Activated CD4-positive, alpha-beta memory T cell treated with anti-CD3 and anti-CD28 coated beads for 36 hours (primary cell): ENCODE measurements around the gene CYP27B1. TPM values are rescaled to one million over a fixed set of nuclear protein-coding genes. Genes with fewer than 3 reads are reported as not detected.
"Not testable (repeated sequence)": the region's sequence is repeated elsewhere in the genome, so short reads cannot be mapped to it uniquely, and the experiment has no call there.

ENCODE experiments used
- CTCF ChIA-PET: fragments of 350-600 bp; sonication (Branson Sonifier 250); formaldehyde crosslinking; loops from one replicate; lab custom pipeline; 2021; ENCODE audit warnings: antibody characterized with exemption, inconsistent platforms; lab: Charles Lee
- POLR2A ChIA-PET: fragments of 350-600 bp; sonication (Branson Sonifier 250); formaldehyde crosslinking; loops from one replicate; lab custom pipeline; 2021; ENCODE audit warnings: antibody characterized with exemption; lab: Charles Lee
- DNase-seq: peaks from one replicate; pipeline ENCODE4 v3.0.0-alpha.2; 2020
- H3K27ac Mint-ChIP-seq: one replicate; pipeline ENCODE4 v1.8.0; 2021; ENCODE audit warnings: mixed read lengths
- H3K27me3 Mint-ChIP-seq: one replicate; pipeline ENCODE4 v1.8.0; 2021; ENCODE audit warnings: mixed read lengths
- H3K36me3 Mint-ChIP-seq: one replicate; pipeline ENCODE4 v1.8.0; 2021; ENCODE audit warnings: mixed read lengths
- H3K4me1 Mint-ChIP-seq: one replicate; pipeline ENCODE4 v1.8.0; 2021; ENCODE audit warnings: low read depth, mixed read lengths
- H3K4me3 Mint-ChIP-seq: one replicate; pipeline ENCODE4 v1.8.0; 2021; ENCODE audit warnings: mild to moderate bottlenecking, mixed read lengths
- H3K9me3 Mint-ChIP-seq: one replicate; pipeline ENCODE4 v1.8.0; 2021; ENCODE audit warnings: mixed read lengths
- intact Hi-C: fragments of 100-400 bp; cut with micrococcal nuclease; formaldehyde crosslinking; loops from one replicate; pipeline ENCODE4 v1.15.1; 2023
- total RNA-seq, 2 experiments: library from RNA; stranded (reverse); gene quantifications; one replicate each; pipeline ENCODE4 v1.2.3, GENCODE V29; 2021

CYP27B1 gene
- total RNA-seq, 2 experiments from 2014 or later: 7.1 to 8.2 TPM

GRCh38 chr12:57775044-57775443 lies 8.2 kb upstream of the CYP27B1 start:
- no peak overlapping the region for H3K27ac Mint-ChIP-seq
- no peaks in the 10 kb centered on the region for H3K9me3 Mint-ChIP-seq
- CTCF ChIA-PET: interaction anchor here (1.1 to 2.7 kb wide), 2 partner anchors 8 to 18 kb away, joined by 4 to 11 read pairs; no protein-coding TSS in a partner anchor
- H3K4me1 Mint-ChIP-seq: peaks cover 34% of the 10 kb centered on the region
- no peaks in the 10 kb centered on the region for H3K27me3 Mint-ChIP-seq
- DNase-seq: no peak
- POLR2A ChIA-PET: no interaction called here
- no peak overlapping the region for H3K4me3 Mint-ChIP-seq
- intact Hi-C loops: no loop called here
- H3K36me3 Mint-ChIP-seq: peaks cover 14% of the 10 kb centered on the region

GRCh38 chr12:57774634-57775033 lies 7.8 kb upstream of the CYP27B1 start:
- Mint-ChIP-seq H3K36me3 (peaks cover 17% of the 10 kb centered on the region), H3K4me1 (peaks cover 31% of the 10 kb centered on the region)
- H3K4me3 Mint-ChIP-seq, H3K27ac Mint-ChIP-seq, intact Hi-C loops, H3K9me3 Mint-ChIP-seq, H3K27me3 Mint-ChIP-seq, POLR2A ChIA-PET, DNase-seq: not testable (repeated sequence)
- CTCF ChIA-PET: interaction anchor here (1.1 to 2.7 kb wide), 3 partner anchors 9 to 28 kb away, joined by 3 to 11 read pairs (median 4); no protein-coding TSS in a partner anchor

- Mint-ChIP-seq H3K27ac (peak within 1 kb of the TSS; percentile 97), H3K36me3 (peaks cover 29% of the 10 kb centered on the region), H3K4me1 (peaks cover 22% of the 10 kb centered on the region), H3K4me3 (peak within 1 kb of the TSS; percentile 99), H3K27me3 (no peaks in the 10 kb centered on the region), H3K9me3 (no peaks in the 10 kb centered on the region)
- peak; percentile 64 for DNase-seq
- intact Hi-C loops: loop anchor here (1.0 to 2.0 kb wide), 3 partner anchors 10 to 74 kb away; partner anchors contain the start of genes CDK4, CTDSP2 and TSFM
- ChIA-PET CTCF (interaction anchor here (0.6 to 2.1 kb wide), 8 partner anchors 10 to 132 kb away, joined by 3 to 25 read pairs (median 4); partner anchors contain the start of genes OS9 and TSFM), POLR2A (interaction anchor here (0.5 to 1.6 kb wide), 10 partner anchors 9 to 1144 kb away, joined by 3 to 10 read pairs (median 4); partner anchors contain the start of genes ATP23, CDK4, MARCHF9 and TSFM)
Measured at GRCh38 chr12:57772429-57773322, 5.8 kb upstream of the CYP27B1 start, which contains the start of gene EEF1AKMT3. TSS of gene EEF1AKMT3 (plus strand) at chr12:57772614. CDS start at chr12:57772725, 111 bp downstream.

GRCh38 chr12:57771873-57772428 lies 5.1 kb upstream of the CYP27B1 start, which contains the start of gene METTL1:
TSS of gene METTL1 (minus strand) at chr12:57772105. CDS start at chr12:57772083, 22 bp downstream.
- H3K27ac Mint-ChIP-seq: peak within 1 kb of the TSS; percentile 97
- intact Hi-C loops: loop anchor here (1.0 to 2.0 kb wide), 3 partner anchors 10 to 75 kb away; partner anchors contain the start of genes CDK4, CTDSP2 and TSFM
- H3K36me3 Mint-ChIP-seq: peaks cover 29% of the 10 kb centered on the region
- ChIA-PET POLR2A (interaction anchor here (0.5 to 1.6 kb wide), 9 partner anchors 9 to 1144 kb away, joined by 3 to 10 read pairs (median 4); partner anchors contain the start of genes ATP23, CDK4, MARCHF9 and TSFM), CTCF (interaction anchor here (0.6 to 2.1 kb wide), 7 partner anchors 10 to 133 kb away, joined by 3 to 25 read pairs (median 3); partner anchors contain the start of genes OS9 and TSFM)
- H3K4me1 Mint-ChIP-seq: peaks cover 23% of the 10 kb centered on the region
- no peaks in the 10 kb centered on the region for H3K9me3 Mint-ChIP-seq
- H3K4me3 Mint-ChIP-seq: peak within 1 kb of the TSS; percentile 99
- peak; percentile 97 for DNase-seq
- H3K27me3 Mint-ChIP-seq: no peaks in the 10 kb centered on the region

GRCh38 chr12:57771236-57771872 lies 4.5 kb upstream of the CYP27B1 start:
- DNase-seq: peak; percentile 93
- Mint-ChIP-seq H3K36me3 (peaks cover 29% of the 10 kb centered on the region), H3K27ac (peak overlapping the region; percentile 97), H3K27me3 (no peaks in the 10 kb centered on the region), H3K4me3 (peak overlapping the region; percentile 99), H3K9me3 (no peaks in the 10 kb centered on the region), H3K4me1 (peaks cover 29% of the 10 kb centered on the region)
- ChIA-PET CTCF (interaction anchor here (0.7 to 2.1 kb wide), 6 partner anchors 11 to 125 kb away, joined by 3 to 25 read pairs (median 4); partner anchors contain the start of genes OS9 and TSFM), POLR2A (interaction anchor here (0.9 to 1.2 kb wide), 3 partner anchors 11 to 27 kb away, joined by 4 to 10 read pairs (median 6); partner anchors contain the start of genes MARCHF9, TSFM and TSPAN31)
- intact Hi-C loops: no loop called here

GRCh38 chr12:57770734-57771133 lies 3.9 kb upstream of the CYP27B1 start:
- Mint-ChIP-seq H3K9me3 (no peaks in the 10 kb centered on the region), H3K27ac (peak overlapping the region; percentile 97), H3K4me3 (peak overlapping the region; percentile 52), H3K4me1 (peaks cover 35% of the 10 kb centered on the region), H3K27me3 (peaks cover 2% of the 10 kb centered on the region), H3K36me3 (peaks cover 24% of the 10 kb centered on the region)
- DNase-seq: no peak
- ChIA-PET POLR2A (no interaction called here), CTCF (interaction anchor here (1.8 to 2.1 kb wide), 2 partner anchors 11 to 12 kb away, joined by 4 to 25 read pairs; partner anchors contain the start of gene TSFM)
- intact Hi-C loops: no loop called here

GRCh38 chr12:57769594-57769993 lies 2.7 kb upstream of the CYP27B1 start:
- Mint-ChIP-seq H3K4me1 (peaks cover 41% of the 10 kb centered on the region), H3K27ac (no peak overlapping the region), H3K4me3 (peak overlapping the region; percentile 9), H3K36me3 (peaks cover 22% of the 10 kb centered on the region), H3K27me3 (peaks cover 2% of the 10 kb centered on the region), H3K9me3 (no peaks in the 10 kb centered on the region)
- no peak for DNase-seq
- intact Hi-C loops: no loop called here
- ChIA-PET CTCF (interaction anchor here (1.8 kb wide), 1 partner anchor 10 kb away, joined by 4 read pairs; no protein-coding TSS in a partner anchor), POLR2A (no interaction called here)

GRCh38 chr12:57767876-57768275 lies 998 bp upstream of the CYP27B1 start:
- DNase-seq: no peak
- ChIA-PET CTCF (interaction anchor here (1.2 to 5.1 kb wide), 3 partner anchors 9 to 15 kb away, joined by 9 to 52 read pairs (median 9); partner anchors contain the start of gene TSFM), POLR2A (no interaction called here)
- Mint-ChIP-seq H3K27me3 (peaks cover 2% of the 10 kb centered on the region), H3K9me3 (no peaks in the 10 kb centered on the region), H3K36me3 (peaks cover 28% of the 10 kb centered on the region), H3K27ac (no peak overlapping the region), H3K4me1 (peaks cover 44% of the 10 kb centered on the region), H3K4me3 (no peak overlapping the region)
- intact Hi-C loops: no loop called here

GRCh38 chr12:57767305-57767698 lies 424 bp upstream of the CYP27B1 start:
- intact Hi-C loops: no loop called here
- Mint-ChIP-seq H3K27me3 (peaks cover 2% of the 10 kb centered on the region), H3K27ac (no peak overlapping the region)

GRCh38 chr12:57765698-57766463 lies 997 bp downstream of the CYP27B1 start:
- Mint-ChIP-seq H3K27ac (peak overlapping the region; percentile 77), H3K36me3 (peaks cover 26% of the 10 kb centered on the region), H3K4me3 (peak overlapping the region; percentile 86), H3K9me3 (no peaks in the 10 kb centered on the region), H3K4me1 (peaks cover 34% of the 10 kb centered on the region), H3K27me3 (peaks cover 2% of the 10 kb centered on the region)
- no peak for DNase-seq
- ChIA-PET POLR2A (interaction anchor here (0.7 to 1.3 kb wide), 6 partner anchors 9 to 70 kb away, joined by 3 to 5 read pairs (median 4); partner anchors contain the start of gene MARCHF9), CTCF (interaction anchor here (1.0 to 5.1 kb wide), 6 partner anchors 9 to 130 kb away, joined by 3 to 52 read pairs (median 8); partner anchors contain the start of genes CDK4 and TSFM)
- intact Hi-C loops: loop anchor here (1.0 to 2.0 kb wide), 2 partner anchors 10 to 133 kb away; no protein-coding TSS in a partner anchor

More at GRCh38 chr12:57767305-57767698, 424 bp upstream of the CYP27B1 start:
- ChIA-PET POLR2A (no interaction called here), CTCF (interaction anchor here (1.2 to 5.1 kb wide), 3 partner anchors 8 to 16 kb away, joined by 9 to 52 read pairs (median 9); partner anchors contain the start of gene TSFM)
- no peak for DNase-seq
- Mint-ChIP-seq H3K9me3 (no peaks in the 10 kb centered on the region), H3K36me3 (peaks cover 29% of the 10 kb centered on the region), H3K4me1 (peaks cover 43% of the 10 kb centered on the region), H3K4me3 (no peak overlapping the region)
